Jurkat, Clone E6-1 (cell line): ENCODE results near the gene EVL.
A peak's percentile ranks its signal among the peaks of the same experiment; 100 is the strongest.

Experiments used
- DNase-seq: peaks from one replicate; pipeline ENCODE4 v3.0.0-alpha.2; 2011; ENCODE audit warnings: low read depth, low spot score
- H3K4me3 ChIP-seq: 2 replicates; pipeline ENCODE4 v1.5.1; 2011; ENCODE audit warnings: mild to moderate bottlenecking, low read length, control low read depth, moderate library complexity

The EVL gene

GRCh38 chr14:100137173-100137572, 72.0 kb downstream of the EVL start:
- no peak for DNase-seq
- no peak overlapping the region for H3K4me3 ChIP-seq

- DNase-seq = no peak
- H3K4me3 ChIP-seq = no peak overlapping the region
Observed at GRCh38 chr14:100138082-100138787, 73.0 kb downstream of the EVL start.

GRCh38 chr14:100138955-100139354, 73.7 kb downstream of the EVL start:
- DNase-seq = no peak
- H3K4me3 ChIP-seq = no peak overlapping the region

- DNase-seq = no peak
- no peak overlapping the region for H3K4me3 ChIP-seq
Observed at GRCh38 chr14:100140452-100141078, 75.3 kb downstream of the EVL start.

- no peak overlapping the region for H3K4me3 ChIP-seq
- DNase-seq = no peak
Observed at GRCh38 chr14:100141098-100141497, 75.9 kb downstream of the EVL start.

GRCh38 chr14:100142073-100143040, 77.1 kb downstream of the EVL start:
- no peak overlapping the region for H3K4me3 ChIP-seq
- DNase-seq = no peak

GRCh38 chr14:100143523-100143922, 78.3 kb downstream of the EVL start:
- H3K4me3 ChIP-seq = no peak overlapping the region
- no peak for DNase-seq

GRCh38 chr14:100143934-100144333, 78.7 kb downstream of the EVL start:
- no peak overlapping the region for H3K4me3 ChIP-seq
- no peak for DNase-seq

GRCh38 chr14:100144645-100144995, 79.4 kb downstream of the EVL start:
- no peak for DNase-seq
- H3K4me3 ChIP-seq = no peak overlapping the region

GRCh38 chr14:100144996-100145646, 79.9 kb downstream of the EVL start:
- H3K4me3 ChIP-seq = no peak overlapping the region
- DNase-seq = no peak

- H3K4me3 ChIP-seq = no peak overlapping the region
Observed at GRCh38 chr14:100145682-100146464, 80.7 kb downstream of the EVL start.

GRCh38 chr14:100146531-100147091, 81.4 kb downstream of the EVL start:
- peak overlapping the region; percentile 38 for H3K4me3 ChIP-seq
- no peak for DNase-seq

More at GRCh38 chr14:100145682-100146464, 80.7 kb downstream of the EVL start:
- no peak for DNase-seq

- peak; percentile 89 for DNase-seq
- peak overlapping the region; percentile 38 for H3K4me3 ChIP-seq
Observed at GRCh38 chr14:100147181-100147631, 82.0 kb downstream of the EVL start.

- no peak for DNase-seq
- peak overlapping the region; percentile 38 for H3K4me3 ChIP-seq
Observed at GRCh38 chr14:100147691-100148464, 82.7 kb downstream of the EVL start.

- no peak overlapping the region for H3K4me3 ChIP-seq
- no peak for DNase-seq
Observed at GRCh38 chr14:100148837-100149731, 83.9 kb downstream of the EVL start.

- H3K4me3 ChIP-seq = no peak overlapping the region
- no peak for DNase-seq
Observed at GRCh38 chr14:100149851-100150611, 84.8 kb downstream of the EVL start.
